ENCODE measurements around the gene CEP350.

- TF ChIP-seq, protein P1, sequence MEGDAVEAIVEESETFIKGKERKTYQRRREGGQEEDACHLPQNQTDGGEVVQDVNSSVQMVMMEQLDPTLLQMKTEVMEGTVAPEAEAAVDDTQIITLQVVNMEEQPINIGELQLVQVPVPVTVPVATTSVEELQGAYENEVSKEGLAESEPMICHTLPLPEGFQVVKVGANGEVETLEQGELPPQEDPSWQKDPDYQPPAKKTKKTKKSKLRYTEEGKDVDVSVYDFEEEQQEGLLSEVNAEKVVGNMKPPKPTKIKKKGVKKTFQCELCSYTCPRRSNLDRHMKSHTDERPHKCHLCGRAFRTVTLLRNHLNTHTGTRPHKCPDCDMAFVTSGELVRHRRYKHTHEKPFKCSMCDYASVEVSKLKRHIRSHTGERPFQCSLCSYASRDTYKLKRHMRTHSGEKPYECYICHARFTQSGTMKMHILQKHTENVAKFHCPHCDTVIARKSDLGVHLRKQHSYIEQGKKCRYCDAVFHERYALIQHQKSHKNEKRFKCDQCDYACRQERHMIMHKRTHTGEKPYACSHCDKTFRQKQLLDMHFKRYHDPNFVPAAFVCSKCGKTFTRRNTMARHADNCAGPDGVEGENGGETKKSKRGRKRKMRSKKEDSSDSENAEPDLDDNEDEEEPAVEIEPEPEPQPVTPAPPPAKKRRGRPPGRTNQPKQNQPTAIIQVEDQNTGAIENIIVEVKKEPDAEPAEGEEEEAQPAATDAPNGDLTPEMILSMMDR (IDR thresholded peaks at IDR 0.05), result no peak
- no peak for TF ChIP-seq EP300 (IDR thresholded peaks at IDR 0.05)
- TF ChIP-seq RAD21 (conservative IDR thresholded peaks at IDR 0.05 in 1 of 2, IDR thresholded peaks at IDR 0.05 in 1 of 2), result no peak
- TF ChIP-seq, protein P2, sequence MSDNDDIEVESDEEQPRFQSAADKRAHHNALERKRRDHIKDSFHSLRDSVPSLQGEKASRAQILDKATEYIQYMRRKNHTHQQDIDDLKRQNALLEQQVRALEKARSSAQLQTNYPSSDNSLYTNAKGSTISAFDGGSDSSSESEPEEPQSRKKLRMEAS (IDR thresholded peaks at IDR 0.05), result no peak
- no peak for TF ChIP-seq ESRRA (IDR thresholded peaks at IDR 0.05; ENCODE audit: borderline replicate concordance, low read length)
- TF ChIP-seq PBX3 (IDR thresholded peaks at IDR 0.05), result no peak
- TF ChIP-seq KDM5A (IDR thresholded peaks at IDR 0.05), result no peak
- TF ChIP-seq RNF2 (IDR thresholded peaks at IDR 0.05; ENCODE audit: borderline replicate concordance, low read depth), result no peak
Measured at GRCh38 chr1:180046674-180047073, 92.1 kb downstream of the CEP350 start.

Measured in A549 (cell line).